Activated CD4-positive, alpha-beta T cell treated with anti-CD3 and anti-CD28 coated beads, Interleukin-10, Interleukin-2, amounts not matched to agents 100 ng/mL and 50 ng/mL, durations not matched to agents 16 hours and 8 hours (primary cell): Measurements from ENCODE around the gene PHC1.
"Not testable (repeated sequence)": the region's sequence is repeated elsewhere in the genome, so short reads cannot be mapped to it uniquely, and the experiment has no call there.

Experiments used
- DNase-seq: peaks from one replicate; pipeline ENCODE4 v3.0.0-alpha.2; 2020

The PHC1 gene

GRCh38 chr12:8914033-8914715 lies at the start of gene PHC1:
Gene PHC1 (plus strand): TSS chr12:8914509. CDS start chr12:8917678, 3,169 bp downstream.
- peak; percentile 76 for DNase-seq

- DNase-seq: no peak
Measured at GRCh38 chr12:8866429-8866828, 47.9 kb upstream of the PHC1 start.

GRCh38 chr12:8867009-8867408 lies 47.3 kb upstream of the PHC1 start:
- peak; percentile 40 for DNase-seq

DNA sequence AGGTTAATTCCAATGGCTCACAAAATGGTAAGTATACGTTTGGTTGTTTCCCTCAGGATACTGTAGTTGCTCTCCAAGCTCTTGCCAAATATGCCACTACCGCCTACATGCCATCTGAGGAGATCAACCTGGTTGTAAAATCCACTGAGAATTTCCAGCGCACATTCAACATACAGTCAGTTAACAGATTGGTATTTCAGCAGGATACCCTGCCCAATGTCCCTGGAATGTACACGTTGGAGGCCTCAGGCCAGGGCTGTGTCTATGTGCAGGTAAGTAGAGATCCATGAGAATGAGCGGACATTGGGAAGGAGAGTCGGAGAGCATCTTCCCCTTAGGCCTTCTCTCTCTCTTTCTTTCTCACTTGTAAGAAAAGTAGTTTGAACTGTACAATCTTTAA lies 46.5 kb upstream of the PHC1 start:
- DNase-seq: no peak

GRCh38 chr12:8870586-8870985 lies 43.7 kb upstream of the PHC1 start:
- no peak for DNase-seq

GRCh38 chr12:8871068-8871467 lies 43.2 kb upstream of the PHC1 start:
- no peak for DNase-seq

DNA sequence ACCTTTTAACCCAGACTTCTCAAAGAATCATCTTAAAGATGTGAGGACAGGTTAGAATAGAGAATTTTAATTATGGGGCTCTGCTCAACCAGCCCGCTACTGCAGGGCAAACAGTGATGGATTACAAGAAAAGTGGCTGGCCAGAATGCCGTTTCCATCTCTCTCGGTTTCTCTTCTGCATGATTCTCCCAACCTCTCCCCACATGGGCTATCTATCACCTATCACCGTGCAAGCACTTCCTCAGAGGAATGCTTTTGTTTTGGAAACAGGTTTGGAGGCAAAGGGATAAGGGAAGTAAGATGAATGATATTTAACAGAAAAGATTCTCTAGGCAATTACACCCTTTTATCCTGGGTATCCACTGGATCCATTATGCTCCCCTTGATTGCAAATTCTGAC lies 37.4 kb upstream of the PHC1 start:
- no peak for DNase-seq

GRCh38 chr12:8886502-8887284 lies 27.6 kb upstream of the PHC1 start:
- DNase-seq: no peak

- DNase-seq: no peak
Measured at GRCh38 chr12:8887285-8887715, 27.0 kb upstream of the PHC1 start.

- DNase-seq: peak; percentile 68
Measured at GRCh38 chr12:8890313-8891085, 23.8 kb upstream of the PHC1 start.

- no peak for DNase-seq
Measured at GRCh38 chr12:8891976-8892375, 22.3 kb upstream of the PHC1 start.

DNA sequence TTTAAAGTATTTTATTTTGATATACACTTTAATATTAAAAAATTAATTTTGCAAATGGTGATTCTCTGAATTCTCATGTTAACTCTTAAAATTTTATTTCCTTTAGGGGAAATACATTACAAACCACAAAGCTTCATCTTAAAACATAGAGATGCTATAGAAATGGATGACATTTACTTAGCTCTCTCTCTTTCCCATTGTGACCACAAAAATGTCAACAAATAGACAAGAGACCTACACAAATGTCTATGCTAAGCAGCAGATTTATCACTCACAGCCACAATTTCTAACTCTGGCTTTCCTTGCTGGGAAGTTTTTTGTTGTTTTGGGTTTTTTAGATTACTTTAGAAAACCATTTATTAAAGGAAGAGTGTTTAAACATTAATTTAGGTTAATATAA lies 19.9 kb upstream of the PHC1 start:
- no peak for DNase-seq

- no peak for DNase-seq
Measured at GRCh38 chr12:8894986-8895385, 19.3 kb upstream of the PHC1 start.

- DNase-seq: no peak
Measured at GRCh38 chr12:8897081-8897480, 17.2 kb upstream of the PHC1 start.

- no peak for DNase-seq
Measured at GRCh38 chr12:8899830-8900229, 14.5 kb upstream of the PHC1 start.

- DNase-seq: not testable (repeated sequence)
Measured at GRCh38 chr12:8902703-8903102, 11.6 kb upstream of the PHC1 start.

GRCh38 chr12:8903646-8904045 lies 10.7 kb upstream of the PHC1 start:
- no peak for DNase-seq

DNA sequence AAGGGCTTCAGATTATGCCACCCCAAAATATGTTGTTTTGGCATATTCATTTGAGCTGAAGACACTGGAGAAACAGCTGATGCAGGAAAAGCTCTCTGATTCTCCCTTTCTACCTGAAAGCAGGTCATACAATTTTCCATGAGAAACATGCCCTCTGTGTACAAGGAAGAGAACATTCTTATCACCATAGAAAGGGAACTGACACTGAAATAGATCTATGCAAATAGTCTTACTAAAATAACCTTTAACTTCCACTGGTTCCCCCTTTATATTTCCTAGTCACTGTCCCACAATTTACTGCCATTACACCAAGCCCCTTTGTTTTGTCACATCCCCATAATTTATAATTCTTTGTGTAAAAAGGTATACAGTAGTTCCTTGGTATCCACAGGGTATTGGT lies 9.6 kb upstream of the PHC1 start:
- DNase-seq: no peak

GRCh38 chr12:8905546-8905945 lies 8.8 kb upstream of the PHC1 start:
- no peak for DNase-seq

- no peak for DNase-seq
Measured at GRCh38 chr12:8906266-8907180, 7.8 kb upstream of the PHC1 start.

GRCh38 chr12:8907513-8907912 lies 6.8 kb upstream of the PHC1 start:
- DNase-seq: no peak

GRCh38 chr12:8909752-8910151 lies 4.6 kb upstream of the PHC1 start:
- no peak for DNase-seq
